DMS153 treated with DMSO at 0.1 percent for 48 hours (cell line): ENCODE data around the gene SERPINE2.
A peak's percentile ranks its signal among the peaks of the same experiment; 100 is the strongest.

Experiments used
- DNase-seq: peaks from one replicate; lab custom pipeline; 2025; ENCODE audit not compliant: unreplicated experiment; lab: John Stamatoyannopoulos, UW

Gene SERPINE2

GRCh38 chr2:224046752-224047151 lies 7.7 kb upstream of the SERPINE2 start:
- no peak for DNase-seq

GRCh38 chr2:224042191-224042696 lies 3.2 kb upstream of the SERPINE2 start:
- peak; percentile 47 for DNase-seq

- no peak for DNase-seq
These were observed 2.5 kb upstream of the SERPINE2 start for GRCh38 chr2:224041554-224041953.

- DNase-seq = no peak
These were observed 1.7 kb upstream of the SERPINE2 start for GRCh38 chr2:224040753-224041152.

- no peak for DNase-seq
These were observed 819 bp upstream of the SERPINE2 start for GRCh38 chr2:224039770-224040440.

- no peak for DNase-seq
These were observed 331 bp downstream of the SERPINE2 start for GRCh38 chr2:224038830-224039079.

GRCh38 chr2:224038049-224038829 lies 847 bp downstream of the SERPINE2 start:
- DNase-seq = peak; percentile 16

- no peak for DNase-seq
These were observed 2.2 kb downstream of the SERPINE2 start for GRCh38 chr2:224036731-224037361.

GRCh38 chr2:224034017-224034416 lies 5.1 kb downstream of the SERPINE2 start:
- no peak for DNase-seq

GRCh38 chr2:224033601-224034000 lies 5.5 kb downstream of the SERPINE2 start:
- no peak for DNase-seq

GRCh38 chr2:224032283-224032682 lies 6.8 kb downstream of the SERPINE2 start:
- no peak for DNase-seq

- DNase-seq = no peak
These were observed 7.6 kb downstream of the SERPINE2 start for GRCh38 chr2:224031358-224031970.

- no peak for DNase-seq
These were observed 8.3 kb downstream of the SERPINE2 start for GRCh38 chr2:224030786-224031185.

- no peak for DNase-seq
These were observed 9.2 kb downstream of the SERPINE2 start for GRCh38 chr2:224029876-224030275.

GRCh38 chr2:224027931-224028330 lies 11.2 kb downstream of the SERPINE2 start:
- no peak for DNase-seq

- no peak for DNase-seq
These were observed 12.0 kb downstream of the SERPINE2 start for GRCh38 chr2:224027070-224027469.

GRCh38 chr2:224025874-224026273 lies 13.2 kb downstream of the SERPINE2 start:
- no peak for DNase-seq

GRCh38 chr2:224024270-224024669 lies 14.8 kb downstream of the SERPINE2 start:
- no peak for DNase-seq

GRCh38 chr2:224023188-224023587 lies 15.9 kb downstream of the SERPINE2 start:
- DNase-seq = peak; percentile 25

- no peak for DNase-seq
These were observed 16.6 kb downstream of the SERPINE2 start for GRCh38 chr2:224022486-224022885.

GRCh38 chr2:224020523-224020922 lies 18.6 kb downstream of the SERPINE2 start:
- DNase-seq = no peak

GRCh38 chr2:224017957-224018356 lies 21.1 kb downstream of the SERPINE2 start:
- DNase-seq = no peak
